ENCODE results near the gene MYBBP1A.

DNA sequence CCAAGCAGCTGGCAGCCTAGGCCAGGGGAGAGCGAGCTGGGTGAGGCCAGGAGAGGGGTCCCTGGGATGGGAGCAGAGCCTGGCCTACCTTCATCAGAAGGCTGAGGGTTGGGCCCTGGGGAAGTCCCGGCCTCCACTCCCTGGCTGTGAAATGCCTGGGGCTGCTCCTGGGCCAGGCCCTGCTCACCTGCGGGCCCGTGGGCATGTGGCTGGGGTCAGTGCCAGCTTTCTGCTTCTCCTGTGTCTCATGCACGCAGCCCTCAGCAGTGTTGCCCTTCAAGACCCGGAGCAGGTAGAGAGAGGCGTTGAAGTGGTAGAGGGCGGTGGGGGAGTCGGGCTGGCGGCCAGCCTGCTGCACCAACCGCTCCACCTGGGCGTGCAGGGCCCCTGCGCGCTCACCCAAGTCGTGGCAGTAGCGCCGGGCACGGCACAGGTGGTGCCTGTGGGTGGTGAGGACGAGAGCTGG lies 12.4 kb downstream of the MYBBP1A start:
- TF ChIP-seq, protein P1, sequence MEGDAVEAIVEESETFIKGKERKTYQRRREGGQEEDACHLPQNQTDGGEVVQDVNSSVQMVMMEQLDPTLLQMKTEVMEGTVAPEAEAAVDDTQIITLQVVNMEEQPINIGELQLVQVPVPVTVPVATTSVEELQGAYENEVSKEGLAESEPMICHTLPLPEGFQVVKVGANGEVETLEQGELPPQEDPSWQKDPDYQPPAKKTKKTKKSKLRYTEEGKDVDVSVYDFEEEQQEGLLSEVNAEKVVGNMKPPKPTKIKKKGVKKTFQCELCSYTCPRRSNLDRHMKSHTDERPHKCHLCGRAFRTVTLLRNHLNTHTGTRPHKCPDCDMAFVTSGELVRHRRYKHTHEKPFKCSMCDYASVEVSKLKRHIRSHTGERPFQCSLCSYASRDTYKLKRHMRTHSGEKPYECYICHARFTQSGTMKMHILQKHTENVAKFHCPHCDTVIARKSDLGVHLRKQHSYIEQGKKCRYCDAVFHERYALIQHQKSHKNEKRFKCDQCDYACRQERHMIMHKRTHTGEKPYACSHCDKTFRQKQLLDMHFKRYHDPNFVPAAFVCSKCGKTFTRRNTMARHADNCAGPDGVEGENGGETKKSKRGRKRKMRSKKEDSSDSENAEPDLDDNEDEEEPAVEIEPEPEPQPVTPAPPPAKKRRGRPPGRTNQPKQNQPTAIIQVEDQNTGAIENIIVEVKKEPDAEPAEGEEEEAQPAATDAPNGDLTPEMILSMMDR (IDR thresholded peaks at IDR 0.05; ENCODE audit: low read depth, low read length) = no peak
- TF ChIP-seq EZH2phosphoT487 (IDR thresholded peaks at IDR 0.05; ENCODE audit: low read depth) = no peak
